Trophoblast cell (in vitro differentiated cells and primary cell): ENCODE results near the gene ZNF609.
"Not testable (repeated sequence)": the region's sequence is repeated elsewhere in the genome, so short reads cannot be mapped to it uniquely, and the experiment has no call there.

Experiments
- DNase-seq, 2 donors: peaks; one replicate each; pipeline ENCODE4 v3.0.0-alpha.2; 2016
- H2AFZ ChIP-seq: 2 replicates; pipeline ENCODE4 v1.6.1; 2013; ENCODE audit warnings: low read length, moderate library complexity, mild to moderate bottlenecking; ENCODE audit not compliant: insufficient read depth, poor library complexity
- H2AK5ac ChIP-seq: 2 replicates; pipeline ENCODE4 v1.6.1; 2013; ENCODE audit warnings: mild to moderate bottlenecking, low read length
- H2BK120ac ChIP-seq: 2 replicates; pipeline ENCODE4 v1.6.1; 2013; ENCODE audit warnings: low read length, mild to moderate bottlenecking, moderate library complexity; ENCODE audit not compliant: insufficient read depth, poor library complexity
- H2BK12ac ChIP-seq: 2 replicates; pipeline ENCODE4 v1.6.1; 2013; ENCODE audit warnings: mild to moderate bottlenecking, low read length, moderate library complexity
- H2BK5ac ChIP-seq: 2 replicates; pipeline ENCODE4 v1.6.1; 2013; ENCODE audit warnings: low read length, low read depth, moderate library complexity, mild to moderate bottlenecking; ENCODE audit not compliant: poor library complexity
- H3K14ac ChIP-seq: 2 replicates; pipeline ENCODE4 v1.6.1; 2013; ENCODE audit warnings: mild to moderate bottlenecking, low read length
- H3K18ac ChIP-seq: 2 replicates; pipeline ENCODE4 v1.6.1; 2013; ENCODE audit warnings: mild to moderate bottlenecking, low read length
- H3K23ac ChIP-seq: 2 replicates; pipeline ENCODE4 v1.6.1; 2013; ENCODE audit warnings: low read length
- H3K27ac ChIP-seq: 2 replicates; pipeline ENCODE4 v1.5.1; 2013; ENCODE audit warnings: low read depth, mild to moderate bottlenecking, inconsistent platforms, low read length, moderate library complexity
- H3K27me3 ChIP-seq: 2 replicates; pipeline ENCODE4 v1.6.1; 2013; ENCODE audit warnings: inconsistent platforms, mild to moderate bottlenecking, low read length, moderate library complexity; ENCODE audit not compliant: insufficient read depth
- H3K36me3 ChIP-seq, 2 experiments: 1 replicate in 1 of 2; 2 replicates in 1 of 2; pipeline ENCODE4 v1.6.1; 2013; ENCODE audit warnings: low read length in 2 of 2, mild to moderate bottlenecking in 2 of 2, moderate library complexity in 1 of 2; ENCODE audit not compliant: insufficient read depth in 2 of 2, control insufficient read depth in 1 of 2
- H3K4ac ChIP-seq: 2 replicates; pipeline ENCODE4 v1.6.1; 2013; ENCODE audit warnings: low read depth, mild to moderate bottlenecking, low read length, moderate library complexity
- H3K4me1 ChIP-seq, 2 experiments: 1 replicate in 1 of 2; 2 replicates in 1 of 2; pipeline ENCODE4 v1.6.1; 2013; ENCODE audit warnings: low read length in 2 of 2, mild to moderate bottlenecking in 2 of 2, moderate library complexity in 1 of 2; ENCODE audit not compliant: insufficient read depth in 2 of 2, control insufficient read depth in 1 of 2
- H3K4me2 ChIP-seq: 2 replicates; pipeline ENCODE4 v1.6.1; 2013; ENCODE audit warnings: inconsistent platforms, mild to moderate bottlenecking, low read length, moderate library complexity
- H3K4me3 ChIP-seq: 2 replicates; pipeline ENCODE4 v1.5.1; 2013; ENCODE audit warnings: mild to moderate bottlenecking, low read depth, low read length, inconsistent platforms
- H3K79me1 ChIP-seq: one replicate; pipeline ENCODE4 v1.6.1; 2013; ENCODE audit warnings: low read length
- H3K79me2 ChIP-seq: 2 replicates; pipeline ENCODE4 v1.6.1; 2013; ENCODE audit warnings: low read length, mild to moderate bottlenecking; ENCODE audit not compliant: control insufficient read depth, insufficient read depth, poor library complexity
- H3K9ac ChIP-seq: 2 replicates; pipeline ENCODE4 v1.6.1; 2013; ENCODE audit warnings: mild to moderate bottlenecking, low read length
- H3K9me3 ChIP-seq: 2 replicates; pipeline ENCODE4 v1.6.1; 2013; ENCODE audit warnings: low read depth, mild to moderate bottlenecking, control low read depth, inconsistent platforms, low read length; ENCODE audit not compliant: insufficient read depth
- H4K12ac ChIP-seq: 2 replicates; pipeline ENCODE4 v1.6.1; 2013; ENCODE audit warnings: low read depth, mild to moderate bottlenecking, low read length, moderate library complexity
- H4K8ac ChIP-seq: 2 replicates; pipeline ENCODE4 v1.6.1; 2013; ENCODE audit warnings: low read depth, mild to moderate bottlenecking, low read length, moderate library complexity
- H4K91ac ChIP-seq: one replicate; pipeline ENCODE4 v1.6.1; 2013; ENCODE audit warnings: low read depth, mild to moderate bottlenecking, low read length, moderate library complexity
- WGBS: extraction: QIAGEN DNeasy Blood & Tissue Kit; methylation state at CpG from one replicate; pipeline ENCODE4 v1.1.7; 2013; ENCODE audit warnings: missing lambda C conversion rate; ENCODE audit not compliant: insufficient read length, insufficient coverage; ENCODE audit errors: extremely low coverage; 5-methylcytosine and 5-hydroxymethylcytosine counted together

The ZNF609 gene

DNA sequence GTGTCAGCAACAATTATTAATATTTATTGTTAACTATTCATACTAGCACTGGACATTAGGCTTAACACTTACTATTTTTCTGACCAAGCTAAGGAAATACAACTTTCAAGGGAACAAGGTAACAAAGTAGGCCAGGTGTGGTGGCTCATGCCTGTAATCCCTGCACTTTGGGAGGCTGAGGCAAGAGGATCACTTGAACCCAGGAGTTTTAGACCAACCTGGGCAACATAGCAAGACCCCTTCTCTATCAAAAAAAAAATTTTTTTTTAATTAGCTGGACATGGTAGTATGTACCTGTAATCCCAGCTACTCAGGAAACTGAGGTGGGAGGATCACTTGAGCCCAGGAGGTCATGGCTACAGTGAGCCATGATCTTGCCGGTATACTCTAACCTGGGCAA, 183.3 kb downstream of the ZNF609 start:
- H4K8ac ChIP-seq, result no peak overlapping the region
- H3K4me1 ChIP-seq, result peaks cover 0 to 2% of the 10 kb centered on the region in 2 experiments

DNA sequence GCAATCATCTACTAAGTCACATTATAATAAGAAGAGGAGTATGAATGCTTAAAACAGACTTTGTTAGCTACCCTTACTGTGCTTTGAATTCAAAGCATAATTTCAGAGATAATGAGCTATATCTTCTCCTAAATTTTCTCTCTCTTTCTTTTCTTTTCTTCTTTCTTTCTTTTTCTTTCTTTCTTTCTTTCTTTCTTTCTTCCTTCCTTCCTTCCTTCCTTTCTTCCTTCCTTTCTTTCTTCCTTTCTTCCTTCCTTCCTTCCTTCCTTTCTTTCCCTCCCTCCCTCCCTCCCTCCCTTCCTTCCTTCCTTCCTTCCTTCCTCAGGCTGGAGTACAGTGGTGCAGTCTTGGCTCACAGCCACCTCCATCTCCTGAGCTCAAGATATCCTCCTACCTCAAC, 184.4 kb downstream of the ZNF609 start:
- H3K36me3 ChIP-seq, H3K4me2 ChIP-seq, H3K27ac ChIP-seq, H2BK5ac ChIP-seq, H4K91ac ChIP-seq, H3K9ac ChIP-seq, H2AFZ ChIP-seq, H4K12ac ChIP-seq, H3K79me1 ChIP-seq, H3K27me3 ChIP-seq, H2BK12ac ChIP-seq, H3K4me3 ChIP-seq, DNase-seq, H2AK5ac ChIP-seq, H3K79me2 ChIP-seq, H3K4me1 ChIP-seq, H4K8ac ChIP-seq, H3K9me3 ChIP-seq, H3K4ac ChIP-seq, H3K23ac ChIP-seq, H2BK120ac ChIP-seq, H3K14ac ChIP-seq, H3K18ac ChIP-seq: not testable (repeated sequence)

More for the DNA sequence above, 183.3 kb downstream of the ZNF609 start:
- Histone ChIP-seq H3K4me2 (no peak overlapping the region), H2BK12ac (no peak overlapping the region), H4K91ac (no peak overlapping the region), H3K9ac (no peak overlapping the region), H4K12ac (no peak overlapping the region), H2BK5ac (no peak overlapping the region), H3K18ac (no peak overlapping the region), H3K14ac (no peak overlapping the region), H2BK120ac (no peak overlapping the region), H3K79me1 (no peaks in the 10 kb centered on the region), H3K4me3 (no peak overlapping the region), H3K9me3 (no peaks in the 10 kb centered on the region), H2AK5ac (no peak overlapping the region), H2AFZ (no peak overlapping the region), H3K23ac (no peak overlapping the region), H3K27me3 (no peaks in the 10 kb centered on the region), H3K79me2 (no peaks in the 10 kb centered on the region), H3K27ac (no peak overlapping the region), H3K36me3 (no peaks in the 10 kb centered on the region), H3K4ac (no peak overlapping the region)
- DNase-seq, result no peak
- WGBS, result no CpG with 5 or more reads among the region's 1 CpG

DNA sequence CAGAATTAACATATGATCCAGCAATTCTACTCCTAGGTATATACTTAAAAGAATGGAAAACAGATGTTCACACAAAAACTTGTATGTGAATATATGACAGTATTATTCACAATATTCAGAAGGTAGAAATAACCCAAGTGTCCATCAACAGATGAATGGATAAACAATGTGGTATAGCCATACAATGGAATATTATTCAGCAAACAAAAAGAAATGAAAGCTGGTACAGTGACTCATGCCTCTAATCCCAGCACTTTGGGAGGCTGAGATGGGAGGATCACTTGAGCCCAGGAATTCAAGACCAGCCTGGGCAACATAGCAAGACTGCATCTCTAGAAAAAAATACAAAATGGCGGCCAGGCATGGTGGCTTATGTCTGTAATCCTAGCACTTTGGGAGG, 185.6 kb downstream of the ZNF609 start:
- Histone ChIP-seq H3K4ac (no peak overlapping the region), H3K27ac (no peak overlapping the region), H3K9ac (no peak overlapping the region), H2AK5ac (no peak overlapping the region), H2BK120ac (no peak overlapping the region), H2AFZ (no peak overlapping the region), H2BK12ac (no peak overlapping the region), H3K18ac (no peak overlapping the region), H3K14ac (no peak overlapping the region), H3K23ac (no peak overlapping the region), H3K36me3 (no peaks in the 10 kb centered on the region), H3K4me3 (no peak overlapping the region), H3K4me2 (no peak overlapping the region), H3K79me1 (no peaks in the 10 kb centered on the region), H4K12ac (no peak overlapping the region), H2BK5ac (no peak overlapping the region), H3K79me2 (no peaks in the 10 kb centered on the region), H3K4me1 (no peaks in the 10 kb centered on the region), H4K91ac (no peak overlapping the region), H3K27me3 (no peaks in the 10 kb centered on the region), H4K8ac (no peak overlapping the region), H3K9me3 (no peaks in the 10 kb centered on the region)
- WGBS, result no CpG with 5 or more reads among the region's 1 CpG
- DNase-seq, result no peak

- Histone ChIP-seq H2BK120ac (no peak overlapping the region), H3K4me2 (no peak overlapping the region), H4K91ac (no peak overlapping the region), H3K4me1 (no peaks in the 10 kb centered on the region), H2BK5ac (no peak overlapping the region), H3K14ac (no peak overlapping the region), H3K79me1 (no peaks in the 10 kb centered on the region), H3K18ac (no peak overlapping the region), H3K79me2 (no peaks in the 10 kb centered on the region), H3K23ac (no peak overlapping the region), H3K9me3 (no peaks in the 10 kb centered on the region), H3K27ac (no peak overlapping the region), H4K12ac (no peak overlapping the region), H3K9ac (no peak overlapping the region), H2AFZ (no peak overlapping the region), H3K4me3 (no peak overlapping the region), H2AK5ac (no peak overlapping the region), H3K36me3 (no peaks in the 10 kb centered on the region), H2BK12ac (no peak overlapping the region), H3K4ac (no peak overlapping the region), H4K8ac (no peak overlapping the region), H3K27me3 (no peaks in the 10 kb centered on the region)
- DNase-seq, result no peak
- no CpG with 5 or more reads among the region's 1 CpG for WGBS
Measured at GRCh38 chr15:64647367-64647766, 187.0 kb downstream of the ZNF609 start.
